IMR-90 (cell line): ENCODE results near the gene GDPD2. TPM values are rescaled to one million over a fixed set of nuclear protein-coding genes. Genes with fewer than 3 reads are reported as not detected.

ENCODE experiments used
- ATAC-seq: fragments of 200-7000 bp; cut with Tn5 transposase; 2 replicates; pipeline ENCODE4 v1.9.1; 2020; ENCODE audit warnings: low read depth, mild to moderate bottlenecking, moderate library complexity
- BruUV-seq: library from RNA; stranded (reverse); fragments of 400-500 nt; replicated peaks from 2 replicates; lab custom pipeline; 2021; lab: Mats Ljungman, UMichigan
- CTCF ChIA-PET: fragments of 300-600 bp; formaldehyde crosslinking; extraction: SDS; loops from one replicate; lab custom pipeline; 2021; ENCODE audit warnings: antibody characterized with exemption; lab: Yijun Ruan, JAX
- POLR2A ChIA-PET: fragments of 300-600 bp; sonication (Branson Sonifier 250); formaldehyde crosslinking; loops from one replicate; lab custom pipeline; 2022; ENCODE audit warnings: antibody characterized with exemption; ENCODE audit not compliant: unreplicated experiment; lab: Charles Lee
- DNase-seq: peaks from one replicate; pipeline ENCODE4 v3.0.0; 2013
- H2AFZ ChIP-seq: replicated peaks from 2 replicates; pipeline ENCODE3; 2013; ENCODE audit warnings: low read length, mild to moderate bottlenecking; ENCODE audit not compliant: poor library complexity
- H2AK5ac ChIP-seq: 2 replicates; pipeline ENCODE4 v1.6.1; 2013; ENCODE audit warnings: low read depth, low read length, inconsistent platforms
- H2AK9ac ChIP-seq: replicated peaks from 2 replicates; pipeline ENCODE3; 2013; ENCODE audit warnings: mild to moderate bottlenecking, low read depth, low read length, moderate library complexity; ENCODE audit not compliant: poor library complexity
- H2BK120ac ChIP-seq: 2 replicates; pipeline ENCODE4 v1.6.1; 2013; ENCODE audit warnings: low read depth, low read length, inconsistent platforms
- H2BK15ac ChIP-seq: 3 replicates; pipeline ENCODE4 v1.6.1; 2013; ENCODE audit warnings: low read depth, low read length, inconsistent platforms
- H2BK20ac ChIP-seq: 2 replicates; pipeline ENCODE4 v1.6.1; 2013; ENCODE audit warnings: low read depth, mild to moderate bottlenecking, inconsistent platforms, low read length, moderate library complexity
- H2BK5ac ChIP-seq: 2 replicates; pipeline ENCODE4 v1.6.1; 2013; ENCODE audit warnings: mild to moderate bottlenecking, low read depth, low read length, inconsistent platforms; ENCODE audit not compliant: poor library complexity, severe bottlenecking
- H3K14ac ChIP-seq: replicated peaks from 2 replicates; pipeline ENCODE4 v1.6.1; 2013; ENCODE audit warnings: low read depth, low read length, inconsistent platforms
- H3K18ac ChIP-seq: 2 replicates; pipeline ENCODE4 v1.6.1; 2013; ENCODE audit warnings: low read depth, low read length, control low read depth
- H3K23ac ChIP-seq: 2 replicates; pipeline ENCODE4 v1.6.1; 2013; ENCODE audit warnings: low read depth, low read length, inconsistent platforms
- H3K27ac ChIP-seq: 2 replicates; pipeline ENCODE4 v1.5.1; 2013; ENCODE audit warnings: mild to moderate bottlenecking, control low read depth, low read length; ENCODE audit not compliant: insufficient read depth
- H3K27me3 ChIP-seq: 2 replicates; pipeline ENCODE4 v1.6.1; 2013; ENCODE audit warnings: low read length; ENCODE audit not compliant: control insufficient read depth, insufficient read depth
- H3K36me3 ChIP-seq: 2 replicates; pipeline ENCODE4 v1.6.1; 2013; ENCODE audit warnings: low read length, mixed read lengths; ENCODE audit not compliant: control insufficient read depth, insufficient read depth
- H3K4ac ChIP-seq: 2 replicates; pipeline ENCODE4 v1.6.1; 2013; ENCODE audit warnings: low read depth, low read length, inconsistent platforms
- H3K4me1 ChIP-seq: 2 replicates; pipeline ENCODE4 v1.6.1; 2013; ENCODE audit warnings: low read length, mixed read lengths; ENCODE audit not compliant: control insufficient read depth, insufficient read depth
- H3K4me2 ChIP-seq: 2 replicates; pipeline ENCODE4 v1.6.1; 2013; ENCODE audit warnings: low read depth, mild to moderate bottlenecking, control low read depth, low read length, moderate library complexity
- H3K4me3 ChIP-seq: 2 replicates; pipeline ENCODE4 v1.5.1; 2013; ENCODE audit warnings: low read depth, mild to moderate bottlenecking, control low read depth, low read length, moderate library complexity; ENCODE audit not compliant: insufficient read depth
- H3K56ac ChIP-seq: 2 replicates; pipeline ENCODE4 v1.6.1; 2013; ENCODE audit warnings: low read length, inconsistent platforms; ENCODE audit not compliant: insufficient read depth; ENCODE audit errors: extremely low read depth
- H3K79me1 ChIP-seq, 2 experiments: 2 replicates each; pipeline ENCODE4 v1.6.1; 2013; ENCODE audit warnings: low read length in 2 of 2, inconsistent platforms in 1 of 2, low read depth in 1 of 2
- H3K9ac ChIP-seq: 2 replicates; pipeline ENCODE4 v1.6.1; 2013; ENCODE audit warnings: low read depth, low read length, control low read depth
- H3K9me1 ChIP-seq: 2 replicates; pipeline ENCODE4 v1.6.1; 2013; ENCODE audit warnings: low read length, inconsistent platforms; ENCODE audit not compliant: insufficient read depth
- H3K9me3 ChIP-seq: 2 replicates; pipeline ENCODE4 v1.6.1; 2013; ENCODE audit warnings: low read length; ENCODE audit not compliant: control insufficient read depth, insufficient read depth
- H4K20me1 ChIP-seq: 2 replicates; pipeline ENCODE4 v1.6.1; 2013; ENCODE audit warnings: low read length, inconsistent platforms; ENCODE audit not compliant: insufficient read depth
- H4K5ac ChIP-seq: 2 replicates; pipeline ENCODE4 v1.6.1; 2013; ENCODE audit warnings: mild to moderate bottlenecking, low read depth, low read length, control low read depth
- H4K8ac ChIP-seq, 2 experiments: 2 replicates each; pipeline ENCODE4 v1.6.1; 2013; ENCODE audit warnings: low read depth in 2 of 2, low read length in 2 of 2, control low read depth in 1 of 2, inconsistent platforms in 1 of 2
- H4K91ac ChIP-seq: 2 replicates; pipeline ENCODE4 v1.6.1; 2013; ENCODE audit warnings: low read depth, low read length, inconsistent platforms; ENCODE audit not compliant: insufficient read depth
- BHLHE40 ChIP-seq: fragments of 150-350 bp; IDR thresholded peaks from 2 replicates; pipeline ENCODE4 v1.6.1; 2016; ENCODE audit warnings: mild to moderate bottlenecking, low read depth, low read length
- CEBPB ChIP-seq: IDR thresholded peaks from 2 replicates; pipeline ENCODE4 v1.6.1; 2012; ENCODE audit warnings: low read depth, low read length, improper control_type of control experiment
- CHD1 ChIP-seq: IDR thresholded peaks from 2 replicates; pipeline ENCODE4 v1.6.1; 2012; ENCODE audit warnings: low read depth, low read length, improper control_type of control experiment
- CTCF ChIP-seq: conservative IDR thresholded peaks from 2 replicates; pipeline ENCODE4 v1.5.1; 2012; ENCODE audit warnings: mild to moderate bottlenecking, low read depth, low read length, improper control_type of control experiment
- FOS ChIP-seq: fragments of 150-350 bp; IDR thresholded peaks from 2 replicates; pipeline ENCODE4 v1.6.1; 2016; ENCODE audit warnings: low read depth, low read length
- MXI1 ChIP-seq: IDR thresholded peaks from 2 replicates; pipeline ENCODE4 v1.6.1; 2012; ENCODE audit warnings: low read depth, mild to moderate bottlenecking, low read length, moderate library complexity, borderline replicate concordance
- NFE2L2 ChIP-seq: fragments of 150-350 bp; IDR thresholded peaks from 2 replicates; pipeline ENCODE4 v1.6.1; 2016; ENCODE audit warnings: low read depth, mild to moderate bottlenecking, low read length
- POLR2A ChIP-seq: IDR thresholded peaks from 2 replicates; pipeline ENCODE4 v1.6.1; 2012; ENCODE audit warnings: mild to moderate bottlenecking, low read depth, low read length
- RAD21 ChIP-seq: IDR thresholded peaks from 2 replicates; pipeline ENCODE4 v1.6.1; 2012; ENCODE audit warnings: low read length, improper control_type of control experiment
- RCOR1 ChIP-seq: IDR thresholded peaks from 2 replicates; pipeline ENCODE4 v1.6.1; 2012; ENCODE audit warnings: mild to moderate bottlenecking, low read length, improper control_type of control experiment; ENCODE audit not compliant: insufficient replicate concordance
- RFX5 ChIP-seq: IDR thresholded peaks from 2 replicates; pipeline ENCODE4 v1.8.0; 2012; ENCODE audit warnings: low read depth, mild to moderate bottlenecking, low read length, moderate library complexity
- SMC3 ChIP-seq: fragments of 150-350 bp; IDR thresholded peaks from 2 replicates; pipeline ENCODE4 v1.6.1; 2016; ENCODE audit warnings: low read depth, mild to moderate bottlenecking, antibody characterized with exemption, low read length, moderate library complexity
- WGBS, 2 experiments: methylation state at CpG; one replicate each; pipeline versions ENCODE4 v1.1.5 to v1.1.7; 2013; ENCODE audit warnings: missing lambda C conversion rate in 2 of 2; ENCODE audit not compliant: insufficient read length in 1 of 2; ENCODE audit errors: extremely low coverage in 2 of 2; 5-methylcytosine and 5-hydroxymethylcytosine counted together
- dilution Hi-C: fragments of 300-500 bp; cut with HindIII; formaldehyde crosslinking; loops from one replicate; pipeline ENCODE4 v1.14.3; 2018; ENCODE audit warnings: low sequenced_read_pairs; ENCODE audit not compliant: unreplicated experiment
- in situ Hi-C: fragments of 300-500 bp; cut with MboI; formaldehyde crosslinking; loops from 3 replicates; pipeline ENCODE4 v1.14.3; 2019; ENCODE audit warnings: low sequenced_read_pairs, inconsistent platforms, mixed read lengths
- intact Hi-C: fragments of 100-400 bp; cut with micrococcal nuclease; formaldehyde crosslinking; loops from 2 replicates; pipeline ENCODE4 v1.10.0; 2022
- polyA plus RNA-seq, 3 experiments: library from polyadenylated mRNA; depleted of rRNA; stranded (reverse); fragments of >200 nt; gene quantifications; 2 replicates each; pipeline ENCODE4 v1.2.3, GENCODE V29; 2012; ENCODE audit warnings: low replicate concordance in 1 of 3
- total RNA-seq: library from RNA; depleted of rRNA; stranded (reverse); fragments of >200 nt; gene quantifications from 2 replicates; pipeline ENCODE4 v1.2.3, GENCODE V29; 2012
- TF ChIP-seq, protein P1 (sequence below): fragments of 150-350 bp; IDR thresholded peaks from 2 replicates; pipeline ENCODE4 v1.6.1; 2017; ENCODE audit warnings: mild to moderate bottlenecking, antibody characterized with exemption, low read length, low read depth
- TF ChIP-seq, protein P2 (sequence below): fragments of 150-350 bp; IDR thresholded peaks from 2 replicates; pipeline ENCODE4 v1.6.1; 2016; ENCODE audit warnings: low read depth, mild to moderate bottlenecking, low read length, moderate library complexity, borderline replicate concordance

The GDPD2 gene
- total and polyA plus RNA-seq, 2 of the 4 experiments (the other 2 are of a cell fraction): not detected

GRCh38 chrX:70446380-70447350 lies 23.6 kb downstream of the GDPD2 start:
- no peak for ATAC-seq
- ChIA-PET POLR2A (no interaction called here), CTCF (no interaction called here)
- Histone ChIP-seq H3K4me2 (no peak overlapping the region), H4K8ac (no peak overlapping the region), H3K14ac (no peak overlapping the region), H3K4me3 (no peak overlapping the region), H2AK9ac (no peak overlapping the region), H2AK5ac (no peak overlapping the region), H3K79me1 (no peaks in the 10 kb centered on the region), H4K20me1 (no peaks in the 10 kb centered on the region), H2BK120ac (no peak overlapping the region), H2BK5ac (no peak overlapping the region), H3K9me3 (no peaks in the 10 kb centered on the region; the same call in 1 of the 2 replicates), H4K5ac (no peak overlapping the region), H2BK15ac (no peak overlapping the region), H4K91ac (no peak overlapping the region), H3K36me3 (no peaks in the 10 kb centered on the region), H3K9me1 (no peaks in the 10 kb centered on the region), H3K56ac (no peak overlapping the region), H3K4ac (no peak overlapping the region), H3K9ac (no peak overlapping the region), H3K23ac (no peak overlapping the region), H3K27ac (no peak overlapping the region), H3K4me1 (no peaks in the 10 kb centered on the region), H2BK20ac (no peak overlapping the region), H3K18ac (no peak overlapping the region), H2AFZ (no peak overlapping the region), H3K27me3 (peaks cover 17% of the 10 kb centered on the region)
- dilution Hi-C loops: no loop called here
- no peak for DNase-seq
- intact Hi-C loops: no loop called here
- 81% methylated on average over 3 of the region's 16 CpGs; no CpG with 5 or more reads in 1 of the 2 experiments for WGBS, 2 experiments
- in situ Hi-C loops: no loop called here
- no TSS peak for BruUV-seq
- TF ChIP-seq CHD1 (no peak), BHLHE40 (no peak), CTCF (no peak), RFX5 (no peak), NFE2L2 (no peak), POLR2A (no peak), CEBPB (no peak), FOS (no peak), RAD21 (no peak), RCOR1 (no peak), SMC3 (no peak), MXI1 (no peak)
- TF ChIP-seq, protein P1, sequence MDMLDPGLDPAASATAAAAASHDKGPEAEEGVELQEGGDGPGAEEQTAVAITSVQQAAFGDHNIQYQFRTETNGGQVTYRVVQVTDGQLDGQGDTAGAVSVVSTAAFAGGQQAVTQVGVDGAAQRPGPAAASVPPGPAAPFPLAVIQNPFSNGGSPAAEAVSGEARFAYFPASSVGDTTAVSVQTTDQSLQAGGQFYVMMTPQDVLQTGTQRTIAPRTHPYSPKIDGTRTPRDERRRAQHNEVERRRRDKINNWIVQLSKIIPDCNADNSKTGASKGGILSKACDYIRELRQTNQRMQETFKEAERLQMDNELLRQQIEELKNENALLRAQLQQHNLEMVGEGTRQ: no peak
- TF ChIP-seq, protein P2, sequence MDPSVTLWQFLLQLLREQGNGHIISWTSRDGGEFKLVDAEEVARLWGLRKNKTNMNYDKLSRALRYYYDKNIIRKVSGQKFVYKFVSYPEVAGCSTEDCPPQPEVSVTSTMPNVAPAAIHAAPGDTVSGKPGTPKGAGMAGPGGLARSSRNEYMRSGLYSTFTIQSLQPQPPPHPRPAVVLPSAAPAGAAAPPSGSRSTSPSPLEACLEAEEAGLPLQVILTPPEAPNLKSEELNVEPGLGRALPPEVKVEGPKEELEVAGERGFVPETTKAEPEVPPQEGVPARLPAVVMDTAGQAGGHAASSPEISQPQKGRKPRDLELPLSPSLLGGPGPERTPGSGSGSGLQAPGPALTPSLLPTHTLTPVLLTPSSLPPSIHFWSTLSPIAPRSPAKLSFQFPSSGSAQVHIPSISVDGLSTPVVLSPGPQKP: no peak
